Measurements from ENCODE around the gene CAPS2.

CAPS2 gene

DNA sequence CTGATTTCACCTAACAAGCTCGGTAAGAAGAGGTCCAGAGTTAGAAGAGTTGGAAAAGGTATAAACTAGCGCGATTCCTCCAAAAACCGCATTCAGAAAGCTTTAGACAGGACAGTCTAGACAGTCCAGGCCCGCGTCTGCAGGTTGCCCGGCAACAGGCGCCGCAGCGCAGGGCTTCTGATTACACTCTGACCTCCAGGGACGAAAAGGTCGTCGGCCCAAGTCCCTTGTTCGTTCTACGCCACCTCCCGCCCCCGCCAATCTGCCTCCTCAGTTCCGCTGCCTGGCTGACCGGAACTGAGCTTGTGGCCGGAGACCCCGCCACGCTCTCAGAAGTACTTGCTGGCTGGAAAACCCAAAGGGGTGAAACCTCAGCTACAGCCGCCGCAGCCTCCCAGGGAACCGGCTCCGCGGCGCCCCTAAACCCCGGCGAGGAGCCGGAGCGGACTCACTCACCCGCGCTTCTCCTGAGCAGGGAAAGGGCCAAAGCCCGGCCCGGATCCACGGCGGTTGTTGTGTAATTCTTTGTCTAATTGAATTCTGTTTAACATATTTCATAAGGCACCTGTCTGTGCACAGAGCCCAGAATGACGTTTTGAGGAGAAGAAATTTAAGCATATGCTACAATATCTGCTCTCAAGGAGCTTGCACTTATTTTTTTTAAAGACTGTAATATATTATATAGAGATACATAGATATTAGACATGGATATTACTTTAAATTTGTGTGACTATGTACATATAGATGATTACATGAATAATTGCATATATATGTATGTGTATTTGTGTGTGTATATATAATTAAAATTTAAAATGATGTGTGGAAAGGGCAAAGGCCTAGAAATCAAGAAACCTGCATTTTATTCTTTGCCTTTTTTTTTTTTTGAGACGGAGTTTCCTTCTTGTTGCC lies at the start of gene CAPS2:
TSS of gene CAPS2 (minus strand) at position 407 of the 909 bp plus-strand sequence. CDS start 3,826 bp downstream, outside the sequence.
- peak; percentile 69 to 71 for DNase-seq

DNA sequence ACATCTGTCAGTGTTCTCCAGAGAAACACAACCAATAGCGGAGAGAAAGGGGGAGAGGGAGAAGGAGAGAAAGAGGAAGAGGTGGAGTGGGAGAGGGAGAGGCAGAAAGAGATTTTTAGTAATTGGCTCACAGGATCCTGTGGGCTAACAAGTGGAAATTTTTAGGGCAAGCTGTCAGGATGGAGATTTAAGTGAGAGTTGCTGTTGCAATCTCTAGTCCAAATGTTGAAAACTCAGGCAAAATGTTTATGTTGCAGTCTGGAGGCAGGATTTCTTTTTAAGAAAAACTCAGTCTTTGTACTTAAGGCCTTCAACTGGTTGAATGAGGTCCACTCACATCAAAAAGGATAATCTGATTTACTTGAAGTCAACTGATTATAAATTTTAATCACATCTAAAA lies 48.2 kb upstream of the CAPS2 start:
- no peak for DNase-seq

DNA sequence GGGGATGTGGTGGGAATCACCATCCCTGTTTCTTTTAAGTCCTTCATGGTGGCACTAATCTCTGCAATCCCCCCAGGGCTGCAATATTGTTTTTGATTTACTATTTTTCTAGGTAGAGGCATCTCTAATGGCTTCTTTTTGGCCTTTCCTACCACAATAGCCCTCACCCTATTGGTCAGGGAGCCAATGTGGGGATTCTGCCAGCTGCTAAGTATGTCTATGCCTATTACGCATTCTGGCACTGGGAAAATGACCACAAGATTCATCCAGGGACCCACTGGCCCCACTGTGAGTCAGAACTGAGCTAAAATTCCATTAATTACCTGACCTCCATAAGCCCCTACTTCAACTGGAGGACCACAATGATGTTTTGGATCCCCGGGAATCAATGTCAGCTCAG lies 44.8 kb upstream of the CAPS2 start:
- no peak for DNase-seq

- no peak for DNase-seq
Measured at GRCh38 chr12:75366629-75367028, 36.5 kb upstream of the CAPS2 start.

DNA sequence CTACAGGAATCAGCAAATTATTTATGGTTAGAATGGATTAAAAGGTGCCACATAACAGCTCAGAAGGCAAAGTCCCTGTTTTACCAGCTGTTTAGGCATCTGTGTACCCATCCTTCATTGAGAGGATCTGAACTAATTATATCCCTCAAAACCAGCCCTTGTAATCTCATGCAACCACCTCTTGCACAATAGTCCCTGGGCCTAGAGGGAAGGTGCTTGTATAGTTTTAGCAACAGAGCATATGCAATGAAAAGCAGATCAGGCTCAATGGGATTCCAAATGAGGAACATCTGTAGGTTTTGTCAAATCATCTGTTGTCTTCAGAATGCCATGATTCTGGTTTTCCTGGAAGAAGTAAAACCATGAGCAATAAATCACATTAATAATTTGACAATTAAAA lies 34.8 kb upstream of the CAPS2 start:
- DNase-seq: no peak

DNA sequence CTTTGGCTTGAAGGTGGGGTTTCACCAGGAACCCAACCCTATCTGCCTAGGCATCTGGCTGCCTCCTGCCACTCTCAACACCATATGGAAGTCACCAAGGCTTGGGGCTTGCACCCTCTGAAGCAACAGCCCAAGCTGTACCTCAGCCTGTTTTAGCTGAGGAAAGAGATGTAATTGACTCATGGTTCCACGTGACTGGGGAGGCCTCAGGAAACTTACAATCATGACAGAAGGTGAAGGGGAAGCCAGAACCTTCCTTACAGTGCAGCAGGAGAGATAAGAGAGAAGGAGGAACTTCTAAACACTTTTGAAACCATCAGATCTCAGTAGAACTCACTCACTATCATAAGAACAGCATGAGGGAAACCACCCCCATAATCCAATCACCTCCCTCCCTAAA lies 31.3 kb upstream of the CAPS2 start:
- no peak for DNase-seq

DNA sequence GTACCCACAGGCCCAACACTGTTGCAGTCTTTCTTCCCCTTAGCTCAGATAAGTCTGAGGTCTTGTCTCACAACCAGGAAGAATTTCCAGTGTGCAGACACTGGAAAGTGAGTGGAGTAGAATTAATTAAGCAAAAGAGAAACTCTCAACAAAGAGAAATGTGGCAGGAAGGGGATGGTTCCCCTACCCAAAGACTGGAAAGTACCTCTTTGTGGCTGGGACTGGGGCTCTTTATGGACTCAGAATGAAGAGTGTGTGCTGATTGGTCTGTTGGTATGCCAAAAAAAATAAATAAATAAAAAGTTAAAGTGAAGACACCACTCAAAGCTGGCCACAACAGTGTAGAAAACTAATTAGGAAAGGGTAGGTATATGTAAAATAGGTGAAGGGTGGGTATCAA lies 30.8 kb upstream of the CAPS2 start:
- DNase-seq: peak in 1 of 2 donors; percentile 3

- DNase-seq: no peak
Measured at GRCh38 chr12:75354011-75354410, 23.9 kb upstream of the CAPS2 start.

DNA sequence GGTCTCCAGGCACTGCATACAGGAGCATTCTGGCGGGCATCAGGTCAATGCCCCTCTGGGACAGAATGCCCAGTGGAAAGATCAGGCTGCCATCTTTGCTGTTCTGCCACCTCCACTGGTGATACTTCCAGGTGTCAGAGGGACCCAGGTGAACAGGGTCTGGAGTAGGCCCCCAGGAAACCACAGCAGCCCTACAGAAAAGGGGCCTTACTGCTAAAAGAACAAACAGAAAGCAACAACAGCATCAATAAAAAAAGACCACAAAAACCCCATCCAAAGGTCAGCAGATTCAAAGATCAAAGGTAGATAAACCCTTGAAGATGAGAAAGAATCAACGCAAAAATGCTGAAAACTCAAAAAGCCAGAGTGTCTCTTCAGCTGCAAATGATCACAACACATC lies 20.3 kb upstream of the CAPS2 start:
- DNase-seq: no peak

DNA sequence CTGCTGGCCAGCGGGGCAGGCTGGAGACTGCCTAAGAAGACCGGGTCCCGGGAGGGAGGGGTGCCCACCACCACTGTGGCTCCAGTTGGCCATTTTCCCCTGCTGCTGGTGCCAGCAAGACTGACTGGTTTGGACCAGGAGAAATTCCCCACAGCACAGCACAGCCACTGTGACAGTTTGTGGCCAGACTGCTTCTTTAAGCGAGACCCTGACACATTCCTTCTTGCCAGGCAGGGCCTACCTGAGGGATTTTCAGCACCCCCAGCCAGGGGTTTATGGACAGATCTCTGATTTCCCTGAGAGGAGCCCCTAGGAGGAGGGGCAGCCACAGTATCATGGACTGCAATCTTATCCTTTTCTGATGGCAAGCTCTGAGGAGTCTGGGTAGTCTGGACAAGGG lies 19.8 kb upstream of the CAPS2 start:
- no peak for DNase-seq

DNA sequence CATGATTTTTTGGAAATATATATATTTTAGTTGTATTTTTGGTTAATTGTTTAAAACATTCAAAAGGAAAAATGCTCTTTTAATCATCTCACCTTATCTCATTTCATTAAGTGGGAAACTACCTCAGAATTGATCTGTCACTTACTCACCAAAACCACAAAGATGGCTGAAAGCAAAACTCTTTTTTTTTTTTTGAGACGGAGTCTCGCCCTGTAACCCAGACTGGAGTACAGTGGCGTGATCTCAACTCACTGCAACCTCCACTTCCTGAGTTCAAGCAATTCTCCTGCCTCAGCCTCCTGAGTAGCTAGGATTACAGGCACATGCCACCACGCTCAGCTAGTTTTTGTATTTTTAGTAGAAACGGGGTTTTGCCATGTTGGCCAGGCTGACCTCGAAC lies 16.1 kb upstream of the CAPS2 start:
- DNase-seq: peak in 1 of 2 donors; percentile 24

GRCh38 chr12:75345531-75345930 lies 15.4 kb upstream of the CAPS2 start:
- DNase-seq: no peak

DNA sequence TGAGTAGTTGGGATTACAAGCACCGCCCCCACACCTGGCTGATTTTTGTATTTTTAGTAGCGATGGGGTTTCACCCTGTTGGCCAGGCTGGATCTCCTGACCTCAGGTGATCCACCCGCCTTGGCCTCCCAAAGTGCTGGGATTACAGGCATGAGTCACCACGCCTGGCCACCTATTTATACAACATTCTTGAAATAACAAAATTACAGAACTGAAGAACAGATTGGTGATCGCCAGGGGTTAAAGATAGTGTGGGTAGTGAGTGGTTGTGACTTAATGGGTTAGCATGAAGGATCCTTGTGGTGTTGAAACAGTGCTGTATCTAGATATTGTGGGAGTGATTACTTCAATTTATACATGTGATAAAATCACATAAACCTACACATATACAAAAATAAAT lies 11.7 kb upstream of the CAPS2 start:
- DNase-seq: no peak

- no peak for DNase-seq
Measured at GRCh38 chr12:75337905-75338304, 7.8 kb upstream of the CAPS2 start.

GRCh38 chr12:75334384-75335030 lies 4.4 kb upstream of the CAPS2 start, which contains the start of gene GLIPR1L1:
TSS of gene GLIPR1L1 (plus strand) at chr12:75334670. CDS start at chr12:75334729, 59 bp downstream.
- DNase-seq: peak; percentile 83 to 84

DNA sequence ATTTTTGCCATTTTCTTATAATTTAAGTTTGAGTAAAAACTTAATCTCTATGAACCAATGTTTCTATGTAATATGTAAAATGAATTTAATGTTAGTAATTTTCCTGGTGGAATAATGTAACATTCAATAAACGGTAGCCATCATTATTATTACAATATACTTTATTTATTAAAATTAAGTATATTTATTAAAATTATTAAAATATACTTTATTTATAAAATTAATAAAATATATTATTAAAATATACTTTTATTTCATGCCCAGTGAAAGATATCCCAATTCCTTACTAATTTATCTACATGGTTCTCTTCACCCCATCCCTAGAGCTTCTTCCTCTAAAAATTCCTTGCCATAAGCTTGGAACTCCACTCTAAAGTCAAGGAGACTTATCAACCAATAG lies 2.5 kb downstream of the CAPS2 start:
- DNase-seq: no peak

- no peak for DNase-seq
Measured at GRCh38 chr12:75323663-75324062, 6.5 kb downstream of the CAPS2 start.

GRCh38 chr12:75322464-75322863 lies 7.7 kb downstream of the CAPS2 start:
- no peak for DNase-seq

GRCh38 chr12:75317784-75318183 lies 12.3 kb downstream of the CAPS2 start:
- DNase-seq: no peak

GRCh38 chr12:75315518-75315917 lies 14.6 kb downstream of the CAPS2 start:
- DNase-seq: no peak

DNA sequence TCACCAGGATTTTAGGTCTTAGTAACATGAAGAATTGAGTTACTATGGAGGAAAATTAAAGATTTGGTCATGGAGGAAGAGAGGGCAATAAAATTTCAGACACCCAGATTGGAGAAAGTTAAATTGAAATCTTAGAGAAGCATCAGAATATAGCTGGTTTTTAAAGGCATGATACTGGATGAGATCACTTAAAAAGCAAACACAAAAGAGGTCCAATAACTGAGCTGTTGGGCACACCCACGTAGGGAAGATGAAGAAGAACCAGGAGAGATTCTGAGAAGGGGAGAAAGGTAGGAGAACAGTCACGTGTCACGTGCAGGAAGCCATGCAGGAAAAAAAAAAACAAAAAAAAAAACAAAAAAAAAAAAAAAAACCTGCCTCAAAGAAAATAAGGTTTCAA lies 18.8 kb downstream of the CAPS2 start:
- DNase-seq: no peak

DNA sequence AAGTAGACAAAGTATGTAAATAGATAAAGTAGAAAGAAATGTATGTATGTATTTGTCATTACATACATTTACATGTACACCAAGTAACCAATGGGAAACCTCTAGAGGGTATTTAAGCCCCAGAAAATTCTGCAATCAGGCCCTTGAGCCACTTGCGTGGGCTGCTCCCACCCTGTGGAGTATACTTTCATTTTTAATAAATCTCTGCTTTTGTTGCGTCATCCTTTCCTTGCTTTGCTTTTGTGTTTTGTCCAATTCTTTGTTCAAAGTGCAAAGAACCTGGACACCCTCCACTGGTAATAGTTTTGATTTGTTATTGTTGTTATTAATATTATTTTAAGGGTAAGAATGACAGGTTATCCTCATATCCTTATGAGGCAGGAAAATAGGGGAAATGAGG lies 21.8 kb downstream of the CAPS2 start:
- no peak for DNase-seq

GRCh38 chr12:75305412-75306332 lies 24.5 kb downstream of the CAPS2 start:
- no peak for DNase-seq

Data from CD4-positive, alpha-beta T cell treated with Interleukin-4 for 1 hour (primary cell).